GM12892 (cell line): Measurements from ENCODE around the gene EMP2.

Experiments
- POLR2A ChIP-seq: IDR thresholded peaks from 2 replicates; pipeline ENCODE4 v1.6.1; 2011; ENCODE audit warnings: low read depth, low read length, control low read depth
- POLR2AphosphoS5 ChIP-seq: IDR thresholded peaks from 2 replicates; pipeline ENCODE4 v1.6.1; 2011; ENCODE audit warnings: low read depth, low read length, control low read depth
- TAF1 ChIP-seq: IDR thresholded peaks from 2 replicates; pipeline ENCODE4 v1.6.1; 2011; ENCODE audit warnings: low read depth, mild to moderate bottlenecking, control low read depth, low read length, borderline replicate concordance

DNA sequence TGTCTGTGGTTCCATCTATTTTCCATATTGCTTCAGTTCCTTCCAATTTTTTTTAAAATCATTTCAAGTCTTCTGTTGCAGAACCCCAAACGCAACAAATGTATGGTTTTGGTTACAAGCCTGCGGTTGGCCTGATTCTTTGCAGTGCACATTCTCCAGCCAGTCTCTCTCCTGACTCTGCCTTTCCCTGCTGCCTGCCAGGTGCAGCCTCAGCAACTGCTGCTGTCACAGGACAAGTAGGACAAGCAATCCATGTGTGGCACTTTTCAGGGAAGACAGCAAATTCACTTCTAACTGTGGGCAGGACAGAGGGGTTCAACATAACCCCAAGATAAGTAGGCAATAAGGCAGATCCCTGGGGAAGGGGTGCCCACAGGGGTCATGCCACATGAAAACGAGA, 24.2 kb downstream of the EMP2 start:
- TF ChIP-seq POLR2A, result no peak
- no peak for TF ChIP-seq POLR2AphosphoS5
- TF ChIP-seq TAF1, result no peak
